Left lung (tissue), 10 donors: ENCODE data around the gene CASP2. TPM values are rescaled to one million over a fixed set of nuclear protein-coding genes. Genes with fewer than 3 reads are reported as not detected.

Source experiments
- ATAC-seq: fragments of 200-7000 bp; cut with Tn5 transposase; one replicate; pipeline ENCODE4 v1.9.1; 2020; ENCODE audit warnings: moderate library complexity
- DNase-seq, 4 donors: peaks; one replicate each; pipeline ENCODE4 v3.0.0-alpha.2; 2013 to 2020
- H3K27ac ChIP-seq, 2 donors: fragments of 200-600 bp; sonication (generic) in 1 of 2; one replicate each; pipeline versions ENCODE4 v1.5.0 to v1.8.0; 2020 to 2021
- H3K27me3 ChIP-seq, 2 donors: fragments of 200-600 bp; sonication (generic) in 1 of 2; one replicate each; pipeline versions ENCODE4 v1.5.0 to v1.8.0; 2020 to 2021
- H3K36me3 ChIP-seq, 2 donors: fragments of 200-600 bp; sonication (generic) in 1 of 2; one replicate each; pipeline versions ENCODE4 v1.5.0 to v1.8.0; 2020 to 2021
- H3K4me1 ChIP-seq, 2 donors: fragments of 200-600 bp; one replicate each; pipeline ENCODE4 v1.8.0; 2021
- H3K4me3 ChIP-seq, 2 donors: fragments of 200-600 bp; sonication (generic) in 1 of 2; one replicate each; pipeline versions ENCODE4 v1.5.0 to v1.8.0; 2020 to 2021; ENCODE audit warnings: mild to moderate bottlenecking in 1 of 2
- H3K9me3 ChIP-seq, 2 donors: fragments of 200-600 bp; sonication (generic) in 1 of 2; one replicate each; pipeline versions ENCODE4 v1.5.0 to v1.8.0; 2020 to 2021
- intact Hi-C, 2 donors: fragments of 100-400 bp; cut with DNase I; formaldehyde crosslinking; loops; one replicate each; pipeline versions ENCODE4 v1.11.2 to v1.14.2; 2022
- polyA plus RNA-seq, 6 donors: library from polyadenylated mRNA; unstranded; fragments of 120-200 nt; gene quantifications; one replicate each; pipeline ENCODE4 v1.2.1, GENCODE V29; 2013; ENCODE audit not compliant: insufficient read length in 6 of 6
- total RNA-seq, 2 donors: library from RNA; stranded (reverse); fragmentation: NEBNext Ultra II Directional; extraction: Animal tissue kit (Norgen Biotek cat#: 25700); gene quantifications; one replicate each; pipeline ENCODE4 v1.2.1, GENCODE V29; 2021
- TF ChIP-seq, protein P1 (sequence below), 2 donors: fragments of 200-600 bp; sonication (generic) in 1 of 2; IDR thresholded peaks; one replicate each; pipeline versions ENCODE4 v1.5.0 to v1.8.0; 2021; ENCODE audit warnings: antibody characterized with exemption in 2 of 2
- donor health status: DM: no; HTN: yes; CAD: no.
- donor health status: DM: no; HTN: no; CAD: no.

The CASP2 gene
- total and polyA plus RNA-seq, 8 donors, result 36.3 to 66.0 (median 60.4) TPM

DNA sequence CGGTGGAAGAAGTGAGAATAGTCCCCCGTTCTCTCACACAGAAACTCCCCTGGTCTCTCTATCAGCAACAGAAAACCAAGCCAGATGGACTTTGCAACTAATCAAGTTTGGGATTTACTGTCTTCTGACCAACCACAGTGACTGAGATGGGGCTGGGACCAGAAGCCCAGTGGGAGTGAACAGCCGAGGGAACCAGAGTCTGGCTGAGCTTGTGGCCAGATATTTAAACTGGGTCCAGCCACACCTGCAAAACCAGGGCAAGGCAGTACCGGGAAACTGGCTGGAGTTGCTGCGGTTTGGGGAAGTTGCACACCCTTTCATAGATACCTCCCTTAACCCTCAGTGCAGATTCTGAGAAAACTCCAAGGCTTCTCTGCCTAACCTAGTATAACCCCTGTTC, 18.9 kb upstream of the CASP2 start:
- Histone ChIP-seq H3K36me3 (peaks cover 0 to 50% of the 10 kb centered on the region in 2 donors), H3K27ac (no peak overlapping the region), H3K27me3 (no peaks in the 10 kb centered on the region), H3K4me3 (no peak overlapping the region), H3K4me1 (peaks cover 5 to 20% of the 10 kb centered on the region in 2 donors), H3K9me3 (no peaks in the 10 kb centered on the region)
- ATAC-seq, result no peak
- TF ChIP-seq, protein P1, sequence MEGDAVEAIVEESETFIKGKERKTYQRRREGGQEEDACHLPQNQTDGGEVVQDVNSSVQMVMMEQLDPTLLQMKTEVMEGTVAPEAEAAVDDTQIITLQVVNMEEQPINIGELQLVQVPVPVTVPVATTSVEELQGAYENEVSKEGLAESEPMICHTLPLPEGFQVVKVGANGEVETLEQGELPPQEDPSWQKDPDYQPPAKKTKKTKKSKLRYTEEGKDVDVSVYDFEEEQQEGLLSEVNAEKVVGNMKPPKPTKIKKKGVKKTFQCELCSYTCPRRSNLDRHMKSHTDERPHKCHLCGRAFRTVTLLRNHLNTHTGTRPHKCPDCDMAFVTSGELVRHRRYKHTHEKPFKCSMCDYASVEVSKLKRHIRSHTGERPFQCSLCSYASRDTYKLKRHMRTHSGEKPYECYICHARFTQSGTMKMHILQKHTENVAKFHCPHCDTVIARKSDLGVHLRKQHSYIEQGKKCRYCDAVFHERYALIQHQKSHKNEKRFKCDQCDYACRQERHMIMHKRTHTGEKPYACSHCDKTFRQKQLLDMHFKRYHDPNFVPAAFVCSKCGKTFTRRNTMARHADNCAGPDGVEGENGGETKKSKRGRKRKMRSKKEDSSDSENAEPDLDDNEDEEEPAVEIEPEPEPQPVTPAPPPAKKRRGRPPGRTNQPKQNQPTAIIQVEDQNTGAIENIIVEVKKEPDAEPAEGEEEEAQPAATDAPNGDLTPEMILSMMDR (IDR thresholded peaks at IDR 0.05), result no peak
- intact Hi-C loops, result no loop called here
- DNase-seq, result no peak

DNA sequence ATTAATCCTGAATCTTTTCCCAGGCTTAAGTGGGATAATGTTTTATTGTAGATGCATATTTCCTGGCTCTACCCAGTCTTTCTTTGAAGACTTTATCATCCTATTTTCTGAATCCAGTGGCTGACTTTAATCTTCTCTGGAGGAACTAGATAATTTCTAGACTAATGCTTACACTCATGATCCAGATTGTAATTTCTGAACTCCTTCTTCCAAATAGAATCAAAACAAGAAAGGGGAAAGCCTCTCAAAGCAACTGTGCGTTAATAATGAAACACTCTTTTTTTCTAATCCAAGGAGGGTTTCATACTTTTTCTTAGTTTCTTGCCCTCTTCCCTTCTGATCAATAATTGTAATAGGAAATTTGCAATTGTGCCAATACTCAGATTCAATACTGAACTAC, 16.9 kb upstream of the CASP2 start:
- TF ChIP-seq, protein P1 (IDR thresholded peaks at IDR 0.05), result no peak
- Histone ChIP-seq H3K27ac (no peak overlapping the region), H3K36me3 (peaks cover 0 to 39% of the 10 kb centered on the region in 2 donors), H3K27me3 (no peaks in the 10 kb centered on the region), H3K9me3 (no peaks in the 10 kb centered on the region), H3K4me3 (no peak overlapping the region), H3K4me1 (no peaks in the 10 kb centered on the region)
- ATAC-seq (no peak), DNase-seq (no peak)
- intact Hi-C loops, result no loop called here

DNA sequence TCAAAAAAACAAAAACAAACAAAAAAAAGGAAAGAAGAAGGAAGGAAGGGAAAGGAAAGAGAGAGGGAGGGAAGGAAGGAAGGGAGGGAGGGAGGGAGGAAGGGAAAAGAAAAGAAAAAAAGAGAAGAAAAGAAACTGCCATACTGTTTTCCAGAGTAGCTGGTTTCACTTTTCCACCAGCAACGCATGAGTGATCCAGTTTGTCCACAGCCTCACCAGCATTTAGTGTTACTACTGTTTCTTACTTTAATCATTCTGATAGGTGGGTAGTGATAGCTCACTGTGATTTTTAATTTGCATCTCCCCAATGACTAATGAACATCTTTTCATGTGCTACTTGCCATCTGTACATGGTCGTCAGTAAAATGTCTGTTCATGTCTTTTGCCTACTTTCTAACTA, 15.3 kb upstream of the CASP2 start:
- DNase-seq (no peak), ATAC-seq (no peak)
- H3K9me3 ChIP-seq, result no peaks in the 10 kb centered on the region
- no peaks in the 10 kb centered on the region for H3K27me3 ChIP-seq
- no peak overlapping the region for H3K4me3 ChIP-seq
- peaks cover 0 to 28% of the 10 kb centered on the region in 2 donors for H3K36me3 ChIP-seq
- TF ChIP-seq, protein P1 (IDR thresholded peaks at IDR 0.05), result no peak
- H3K27ac ChIP-seq, result no peak overlapping the region
- H3K4me1 ChIP-seq, result no peaks in the 10 kb centered on the region
- intact Hi-C loops, result no loop called here

DNA sequence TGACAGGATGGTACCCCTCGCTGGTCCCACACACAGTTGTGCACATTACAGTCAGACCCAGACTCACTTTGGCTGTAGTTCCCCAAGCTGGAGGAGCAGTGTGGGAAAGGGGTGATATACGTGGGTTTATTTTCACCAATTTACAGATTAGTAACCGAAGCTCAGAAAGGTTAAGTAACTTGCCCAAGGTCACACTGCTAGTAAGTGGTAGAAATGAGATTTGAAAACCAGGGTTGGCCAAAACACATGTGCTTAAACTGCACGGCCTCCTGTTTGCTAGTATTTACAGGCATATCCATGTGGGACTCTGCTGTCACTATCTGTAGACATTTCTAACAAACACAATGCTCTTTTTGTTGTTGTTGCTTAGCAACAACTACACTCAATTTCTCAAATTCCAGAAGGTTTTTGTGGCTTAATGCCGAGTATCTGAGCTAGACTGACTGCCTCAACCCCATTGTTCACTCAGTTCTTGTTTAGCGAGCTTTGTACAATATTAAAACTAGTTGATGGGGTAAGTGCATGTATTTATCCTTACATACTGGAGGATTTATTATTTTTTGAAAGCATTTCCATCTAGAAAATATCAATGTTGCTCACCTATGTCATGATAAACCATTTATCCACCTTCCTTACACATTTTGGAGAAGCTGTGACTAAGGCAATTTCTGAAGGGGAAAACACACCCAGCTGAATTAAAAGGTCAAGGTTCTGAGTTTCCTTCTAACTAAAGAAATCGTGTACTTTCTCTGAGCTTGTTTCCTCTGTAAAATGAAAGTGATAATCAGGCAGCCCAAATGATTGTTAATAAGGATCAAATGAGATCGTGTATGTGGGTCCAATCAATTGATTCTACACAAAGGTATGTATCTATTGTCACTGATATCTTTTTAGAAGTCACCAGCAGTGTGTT, 8.7 kb upstream of the CASP2 start:
- ATAC-seq, result peak; percentile 79
- Histone ChIP-seq H3K36me3 (no peaks in the 10 kb centered on the region), H3K27me3 (no peaks in the 10 kb centered on the region), H3K27ac (peak overlapping the region; percentile 55 to 63), H3K4me3 (no peak overlapping the region), H3K4me1 (peaks cover 7 to 14% of the 10 kb centered on the region in 2 donors), H3K9me3 (no peaks in the 10 kb centered on the region)
- intact Hi-C loops, result no loop called here
- DNase-seq, result peak in 2 of 4 donors; percentile 70 to 84
- TF ChIP-seq, protein P1 (IDR thresholded peaks at IDR 0.05), result no peak

DNA sequence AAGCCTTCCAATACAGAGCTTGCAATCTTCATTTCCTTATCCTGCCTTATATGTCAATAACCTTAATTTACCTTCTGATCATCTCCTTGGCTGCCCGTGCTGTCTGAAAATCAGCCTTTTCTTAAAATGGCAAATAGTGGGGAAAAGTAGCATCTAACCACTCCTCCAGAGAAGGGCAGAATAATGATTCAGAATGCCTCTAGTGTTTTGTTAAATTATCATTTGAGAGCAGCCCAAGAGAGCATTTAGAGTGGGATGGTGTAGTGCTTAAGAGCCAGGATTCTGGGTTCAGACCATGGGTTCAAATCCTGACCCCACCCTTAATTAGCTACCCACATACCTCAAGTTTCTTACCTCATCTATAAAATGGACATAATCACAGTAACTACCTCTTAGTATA, 8.0 kb upstream of the CASP2 start:
- Histone ChIP-seq H3K27ac (peak overlapping the region; percentile 55 to 63), H3K27me3 (no peaks in the 10 kb centered on the region), H3K4me3 (no peak overlapping the region), H3K4me1 (peaks cover 7 to 14% of the 10 kb centered on the region in 2 donors), H3K36me3 (no peaks in the 10 kb centered on the region), H3K9me3 (no peaks in the 10 kb centered on the region)
- ATAC-seq (no peak), DNase-seq (no peak)
- intact Hi-C loops, result no loop called here
- TF ChIP-seq, protein P1 (IDR thresholded peaks at IDR 0.05), result no peak
